NT2/D1 (cell line): ENCODE results near the gene PPOX.

Experiments used
- SUZ12 ChIP-seq: IDR thresholded peaks from 2 replicates; pipeline ENCODE4 v1.6.1; 2011; ENCODE audit not compliant: insufficient read length, insufficient read depth; ENCODE audit errors: extremely low read depth
- YY1 ChIP-seq: IDR thresholded peaks from 2 replicates; pipeline ENCODE4 v1.6.1; 2011; ENCODE audit not compliant: insufficient read length, insufficient read depth
- ZNF274 ChIP-seq: IDR thresholded peaks from 2 replicates; pipeline ENCODE4 v1.6.1; 2011; ENCODE audit warnings: mild to moderate bottlenecking, low read depth, low read length

GRCh38 chr1:161182214-161182613 is 16.0 kb downstream of the PPOX start:
- TF ChIP-seq YY1 (no peak), ZNF274 (no peak), SUZ12 (no peak)
